Measurements from ENCODE around the gene CBS.
A peak's percentile ranks its signal among the peaks of the same experiment; 100 is the strongest.
"Not testable (repeated sequence)": the region's sequence is repeated elsewhere in the genome, so short reads cannot be mapped to it uniquely, and the experiment has no call there.

CBS gene

GRCh38 chr21:43025636-43026180 is 49.9 kb downstream of the CBS start:
- Mint-ChIP-seq H3K27ac (no peak overlapping the region), H3K4me3 (no peak overlapping the region), H3K36me3 (ENCODE audit: insufficient read depth) (peaks cover 48% of the 10 kb centered on the region), H3K9me3 (no peaks in the 10 kb centered on the region), H3K27me3 (no peaks in the 10 kb centered on the region), H3K4me1 (ENCODE audit: low read depth in 2 of 2) (no peaks in the 10 kb centered on the region)
- DNase-seq (no peak), ATAC-seq (replicated peaks) (no peak)

GRCh38 chr21:43024439-43025136 is 51.0 kb downstream of the CBS start:
- no peaks in the 10 kb centered on the region for H3K27me3 Mint-ChIP-seq
- H3K27ac Mint-ChIP-seq: peak overlapping the region in 1 of 2 donors; percentile 54
- peaks cover 45% of the 10 kb centered on the region for H3K36me3 Mint-ChIP-seq (ENCODE audit: insufficient read depth)
- no peak overlapping the region for H3K4me3 Mint-ChIP-seq
- ATAC-seq (replicated peaks) (no peak), DNase-seq (no peak)
- H3K4me1 Mint-ChIP-seq (ENCODE audit: low read depth in 2 of 2): no peaks in the 10 kb centered on the region
- H3K9me3 Mint-ChIP-seq: no peaks in the 10 kb centered on the region

- H3K4me1 Mint-ChIP-seq (ENCODE audit: low read depth in 2 of 2): no peaks in the 10 kb centered on the region
- ATAC-seq (replicated peaks): no peak
- no peaks in the 10 kb centered on the region for H3K9me3 Mint-ChIP-seq
- peaks cover 43% of the 10 kb centered on the region for H3K36me3 Mint-ChIP-seq (ENCODE audit: insufficient read depth)
- H3K4me3 Mint-ChIP-seq: no peak overlapping the region
- H3K27ac Mint-ChIP-seq: no peak overlapping the region
- DNase-seq: no peak
- H3K27me3 Mint-ChIP-seq: no peaks in the 10 kb centered on the region
These were observed 52.5 kb downstream of the CBS start for GRCh38 chr21:43023175-43023574.

GRCh38 chr21:43021756-43022600 is 53.7 kb downstream of the CBS start:
- H3K9me3 Mint-ChIP-seq: no peaks in the 10 kb centered on the region
- DNase-seq (no peak), ATAC-seq (replicated peaks) (no peak)
- H3K27me3 Mint-ChIP-seq: no peaks in the 10 kb centered on the region
- H3K27ac Mint-ChIP-seq: no peak overlapping the region
- H3K36me3 Mint-ChIP-seq (ENCODE audit: insufficient read depth): peaks cover 39% of the 10 kb centered on the region
- H3K4me1 Mint-ChIP-seq (ENCODE audit: low read depth in 2 of 2): no peaks in the 10 kb centered on the region
- H3K4me3 Mint-ChIP-seq: no peak overlapping the region

GRCh38 chr21:43021191-43021590 is 54.4 kb downstream of the CBS start:
- H3K36me3 Mint-ChIP-seq (ENCODE audit: insufficient read depth): peaks cover 44% of the 10 kb centered on the region
- no peak overlapping the region for H3K4me3 Mint-ChIP-seq

GRCh38 chr21:43020771-43021170 is 54.9 kb downstream of the CBS start:
- Mint-ChIP-seq H3K9me3 (no peaks in the 10 kb centered on the region), H3K4me3 (no peak overlapping the region), H3K27me3 (no peaks in the 10 kb centered on the region), H3K27ac (no peak overlapping the region), H3K36me3 (ENCODE audit: insufficient read depth) (peaks cover 48% of the 10 kb centered on the region), H3K4me1 (ENCODE audit: low read depth in 2 of 2) (no peaks in the 10 kb centered on the region)
- ATAC-seq (replicated peaks) (no peak), DNase-seq (no peak)

More at GRCh38 chr21:43021191-43021590, 54.4 kb downstream of the CBS start:
- no peak for ATAC-seq (replicated peaks)
- no peaks in the 10 kb centered on the region for H3K27me3 Mint-ChIP-seq
- no peaks in the 10 kb centered on the region for H3K4me1 Mint-ChIP-seq (ENCODE audit: low read depth in 2 of 2)
- no peak overlapping the region for H3K27ac Mint-ChIP-seq
- no peaks in the 10 kb centered on the region for H3K9me3 Mint-ChIP-seq
- DNase-seq: no peak

GRCh38 chr21:43020177-43020576 is 55.5 kb downstream of the CBS start:
- Mint-ChIP-seq H3K36me3 (ENCODE audit: insufficient read depth) (peaks cover 50% of the 10 kb centered on the region), H3K27ac (no peak overlapping the region), H3K27me3 (no peaks in the 10 kb centered on the region), H3K4me1 (ENCODE audit: low read depth in 2 of 2) (no peaks in the 10 kb centered on the region), H3K4me3 (no peak overlapping the region), H3K9me3 (no peaks in the 10 kb centered on the region)
- ATAC-seq (replicated peaks): no peak
- no peak for DNase-seq

- Mint-ChIP-seq H3K4me3 (no peak overlapping the region), H3K27me3 (no peaks in the 10 kb centered on the region), H3K36me3 (ENCODE audit: insufficient read depth) (peaks cover 54% of the 10 kb centered on the region), H3K4me1 (ENCODE audit: low read depth in 2 of 2) (no peaks in the 10 kb centered on the region), H3K27ac (peak overlapping the region; percentile 31 to 51), H3K9me3 (no peaks in the 10 kb centered on the region)
- DNase-seq: no peak
- ATAC-seq (replicated peaks): no peak
These were observed 57.1 kb downstream of the CBS start for GRCh38 chr21:43018519-43018918.

GRCh38 chr21:43016728-43017127 is 58.9 kb downstream of the CBS start:
- H3K27ac Mint-ChIP-seq: peak overlapping the region in 1 of 2 donors; percentile 60
- no peak overlapping the region for H3K4me3 Mint-ChIP-seq
- H3K27me3 Mint-ChIP-seq: no peaks in the 10 kb centered on the region
- ATAC-seq (replicated peaks): no peak
- H3K4me1 Mint-ChIP-seq (ENCODE audit: low read depth in 2 of 2): no peaks in the 10 kb centered on the region
- DNase-seq: no peak
- no peaks in the 10 kb centered on the region for H3K9me3 Mint-ChIP-seq
- H3K36me3 Mint-ChIP-seq (ENCODE audit: insufficient read depth): peaks cover 54% of the 10 kb centered on the region

- peak overlapping the region; percentile 55 to 87 for H3K27ac Mint-ChIP-seq
- peaks cover 55% of the 10 kb centered on the region for H3K36me3 Mint-ChIP-seq (ENCODE audit: insufficient read depth)
- H3K4me1 Mint-ChIP-seq (ENCODE audit: low read depth in 2 of 2): no peaks in the 10 kb centered on the region
- no peaks in the 10 kb centered on the region for H3K27me3 Mint-ChIP-seq
- H3K4me3 Mint-ChIP-seq: no peak overlapping the region
- ATAC-seq (replicated peaks) (no peak), DNase-seq (no peak)
- H3K9me3 Mint-ChIP-seq: no peaks in the 10 kb centered on the region
These were observed 59.6 kb downstream of the CBS start for GRCh38 chr21:43015906-43016540.

- no peak overlapping the region for H3K4me3 Mint-ChIP-seq
- H3K9me3 Mint-ChIP-seq: no peaks in the 10 kb centered on the region
- peaks cover 66% of the 10 kb centered on the region for H3K36me3 Mint-ChIP-seq (ENCODE audit: insufficient read depth)
- no peak for ATAC-seq (replicated peaks)
- H3K27me3 Mint-ChIP-seq: no peaks in the 10 kb centered on the region
- H3K27ac Mint-ChIP-seq: no peak overlapping the region
- H3K4me1 Mint-ChIP-seq (ENCODE audit: low read depth in 2 of 2): no peaks in the 10 kb centered on the region
- no peak for DNase-seq
These were observed 63.0 kb downstream of the CBS start for GRCh38 chr21:43012596-43012995.

GRCh38 chr21:43006874-43007208 is 68.8 kb downstream of the CBS start:
- Mint-ChIP-seq H3K9me3 (no peaks in the 10 kb centered on the region), H3K4me3 (no peak overlapping the region), H3K27me3 (no peaks in the 10 kb centered on the region), H3K36me3 (ENCODE audit: insufficient read depth) (peaks cover 53% of the 10 kb centered on the region), H3K27ac (no peak overlapping the region), H3K4me1 (ENCODE audit: low read depth in 2 of 2) (peaks cover 2 to 3% of the 10 kb centered on the region in 2 donors)
- ATAC-seq (replicated peaks) (no peak), DNase-seq (no peak)

GRCh38 chr21:43006051-43006873 is 69.4 kb downstream of the CBS start:
- not testable (repeated sequence) for H3K9me3 Mint-ChIP-seq; H3K27me3 Mint-ChIP-seq; H3K4me3 Mint-ChIP-seq; H3K4me1 Mint-ChIP-seq (ENCODE audit: low read depth in 2 of 2); DNase-seq; ATAC-seq (replicated peaks)
- Mint-ChIP-seq H3K27ac (peak overlapping the region; percentile 16 to 31), H3K36me3 (ENCODE audit: insufficient read depth) (peaks cover 47% of the 10 kb centered on the region)
